ENCODE data around the gene GPC6. TPM values are rescaled to one million over a fixed set of nuclear protein-coding genes. Genes with fewer than 3 reads are reported as not detected.
"Not testable (repeated sequence)": the region's sequence is repeated elsewhere in the genome, so short reads cannot be mapped to it uniquely, and the experiment has no call there.

GPC6 gene
- polyA plus RNA-seq, 1 donor, result 26.7 TPM

DNA sequence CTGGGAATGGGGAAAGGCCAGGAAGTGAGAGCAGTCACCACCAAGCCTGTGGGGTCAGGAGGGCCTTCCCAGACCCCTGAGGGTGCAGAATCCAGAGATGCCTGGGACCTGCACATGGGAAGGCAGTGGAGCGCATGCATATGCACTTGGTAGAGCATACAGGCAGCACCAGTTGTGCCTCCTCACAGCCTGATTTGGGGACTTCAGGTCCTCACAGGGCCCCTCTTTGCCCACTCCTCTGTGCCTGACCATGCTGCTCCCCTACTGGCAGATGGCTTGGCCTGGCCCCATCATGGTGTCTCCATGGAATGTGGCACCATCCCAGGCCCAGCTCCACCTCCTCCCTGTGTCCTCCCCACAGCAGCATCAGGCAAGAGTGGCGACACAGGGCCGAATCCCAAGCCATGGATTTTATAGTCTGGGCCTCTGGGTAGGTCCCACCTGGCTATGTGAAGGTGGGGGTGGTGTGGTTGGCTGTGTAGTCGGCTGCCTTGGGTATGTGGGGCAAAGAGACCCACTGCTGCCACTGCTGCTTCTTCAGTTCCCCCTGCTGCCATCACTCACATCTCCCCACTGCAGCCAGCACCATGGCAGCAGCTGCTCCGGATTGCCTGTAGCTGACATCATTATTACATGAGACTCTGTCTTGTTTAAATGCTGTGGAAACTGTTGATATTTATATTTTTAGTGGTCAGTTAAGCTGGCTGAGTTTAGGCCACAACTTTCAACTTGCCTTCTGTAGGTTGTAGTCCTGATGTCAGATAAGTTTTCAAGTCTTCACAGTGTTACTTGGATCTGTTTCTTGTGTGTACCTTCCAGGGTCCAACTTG, 247.0 kb downstream of the GPC6 start:
- Histone ChIP-seq H3K27me3 (ENCODE audit: control insufficient read depth, insufficient read depth, low read length) (no peaks in the 10 kb centered on the region), H3K4me3 (ENCODE audit: low read length) (no peak overlapping the region), H3K9me3 (ENCODE audit: control insufficient read depth, low read depth, low read length) (peaks cover 14% of the 10 kb centered on the region), H3K36me3 (ENCODE audit: control insufficient read depth, insufficient read depth, low read length) (no peaks in the 10 kb centered on the region), H3K27ac (ENCODE audit: low read length) (no peak overlapping the region), H3K4me1 (ENCODE audit: control insufficient read depth, insufficient read depth, low read length) (no peaks in the 10 kb centered on the region)
- DNase-seq, result no peak
- WGBS (ENCODE audit: insufficient coverage, low lambda C conversion rate), result no CpG with 5 or more reads among the region's 5 CpGs

GRCh38 chr13:93476175-93476574, 249.6 kb downstream of the GPC6 start:
- no peaks in the 10 kb centered on the region for H3K4me1 ChIP-seq (ENCODE audit: control insufficient read depth, insufficient read depth, low read length)
- no peaks in the 10 kb centered on the region for H3K36me3 ChIP-seq (ENCODE audit: control insufficient read depth, insufficient read depth, low read length)
- 71% methylated on average over 1 of the region's 8 CpGs for WGBS (ENCODE audit: insufficient coverage, low lambda C conversion rate)
- no peak overlapping the region for H3K27ac ChIP-seq (ENCODE audit: low read length)
- DNase-seq, result no peak
- no peak overlapping the region for H3K4me3 ChIP-seq (ENCODE audit: low read length)
- H3K27me3 ChIP-seq (ENCODE audit: control insufficient read depth, insufficient read depth, low read length), result no peaks in the 10 kb centered on the region
- peaks cover 14% of the 10 kb centered on the region for H3K9me3 ChIP-seq (ENCODE audit: control insufficient read depth, low read depth, low read length)

- Histone ChIP-seq H3K4me3 (ENCODE audit: low read length) (no peak overlapping the region), H3K9me3 (ENCODE audit: control insufficient read depth, low read depth, low read length) (peaks cover 11% of the 10 kb centered on the region), H3K4me1 (ENCODE audit: control insufficient read depth, insufficient read depth, low read length) (no peaks in the 10 kb centered on the region), H3K27ac (ENCODE audit: low read length) (no peak overlapping the region), H3K27me3 (ENCODE audit: control insufficient read depth, insufficient read depth, low read length) (no peaks in the 10 kb centered on the region), H3K36me3 (ENCODE audit: control insufficient read depth, insufficient read depth, low read length) (no peaks in the 10 kb centered on the region)
- no peak for DNase-seq
These were observed 250.6 kb downstream of the GPC6 start for GRCh38 chr13:93477238-93477637.

GRCh38 chr13:93480553-93481106, 254.0 kb downstream of the GPC6 start:
- no peaks in the 10 kb centered on the region for H3K4me1 ChIP-seq (ENCODE audit: control insufficient read depth, insufficient read depth, low read length)
- no peak overlapping the region for H3K27ac ChIP-seq (ENCODE audit: low read length)
- no peaks in the 10 kb centered on the region for H3K36me3 ChIP-seq (ENCODE audit: control insufficient read depth, insufficient read depth, low read length)
- H3K27me3 ChIP-seq (ENCODE audit: control insufficient read depth, insufficient read depth, low read length), result no peaks in the 10 kb centered on the region
- 94% methylated on average over 2 of the region's 4 CpGs for WGBS (ENCODE audit: insufficient coverage, low lambda C conversion rate)
- H3K4me3 ChIP-seq (ENCODE audit: low read length), result no peak overlapping the region
- H3K9me3 ChIP-seq (ENCODE audit: control insufficient read depth, low read depth, low read length), result no peaks in the 10 kb centered on the region
- no peak for DNase-seq

GRCh38 chr13:93496117-93496516, 269.5 kb downstream of the GPC6 start:
- H3K27me3 ChIP-seq (ENCODE audit: control insufficient read depth, insufficient read depth, low read length); H3K4me3 ChIP-seq (ENCODE audit: low read length); DNase-seq; H3K4me1 ChIP-seq (ENCODE audit: control insufficient read depth, insufficient read depth, low read length); H3K36me3 ChIP-seq (ENCODE audit: control insufficient read depth, insufficient read depth, low read length); H3K27ac ChIP-seq (ENCODE audit: low read length); H3K9me3 ChIP-seq (ENCODE audit: control insufficient read depth, low read depth, low read length): not testable (repeated sequence)
- WGBS (ENCODE audit: insufficient coverage, low lambda C conversion rate), result no CpG with 5 or more reads among the region's 21 CpGs

- Histone ChIP-seq H3K4me1 (ENCODE audit: control insufficient read depth, insufficient read depth, low read length) (no peaks in the 10 kb centered on the region), H3K4me3 (ENCODE audit: low read length) (no peak overlapping the region), H3K27me3 (ENCODE audit: control insufficient read depth, insufficient read depth, low read length) (no peaks in the 10 kb centered on the region), H3K9me3 (ENCODE audit: control insufficient read depth, low read depth, low read length) (no peaks in the 10 kb centered on the region), H3K27ac (ENCODE audit: low read length) (no peak overlapping the region), H3K36me3 (ENCODE audit: control insufficient read depth, insufficient read depth, low read length) (no peaks in the 10 kb centered on the region)
- WGBS (ENCODE audit: insufficient coverage, low lambda C conversion rate), result 86% methylated on average over 5 of the region's 8 CpGs
- DNase-seq, result peak; percentile 5 to 22
These were observed 270.5 kb downstream of the GPC6 start for GRCh38 chr13:93496985-93497673.

GRCh38 chr13:93499991-93500390, 273.4 kb downstream of the GPC6 start:
- H3K4me1 ChIP-seq (ENCODE audit: control insufficient read depth, insufficient read depth, low read length), result no peaks in the 10 kb centered on the region
- H3K9me3 ChIP-seq (ENCODE audit: control insufficient read depth, low read depth, low read length), result no peaks in the 10 kb centered on the region
- H3K27ac ChIP-seq (ENCODE audit: low read length), result no peak overlapping the region
- no peaks in the 10 kb centered on the region for H3K27me3 ChIP-seq (ENCODE audit: control insufficient read depth, insufficient read depth, low read length)
- WGBS (ENCODE audit: insufficient coverage, low lambda C conversion rate), result 40% methylated on average over 1 of the region's 5 CpGs
- H3K36me3 ChIP-seq (ENCODE audit: control insufficient read depth, insufficient read depth, low read length), result no peaks in the 10 kb centered on the region
- DNase-seq, result no peak
- H3K4me3 ChIP-seq (ENCODE audit: low read length), result no peak overlapping the region

GRCh38 chr13:93502071-93502470, 275.5 kb downstream of the GPC6 start:
- Histone ChIP-seq H3K27ac (ENCODE audit: low read length) (no peak overlapping the region), H3K4me3 (ENCODE audit: low read length) (no peak overlapping the region), H3K27me3 (ENCODE audit: control insufficient read depth, insufficient read depth, low read length) (no peaks in the 10 kb centered on the region), H3K4me1 (ENCODE audit: control insufficient read depth, insufficient read depth, low read length) (no peaks in the 10 kb centered on the region), H3K9me3 (ENCODE audit: control insufficient read depth, low read depth, low read length) (no peaks in the 10 kb centered on the region), H3K36me3 (ENCODE audit: control insufficient read depth, insufficient read depth, low read length) (no peaks in the 10 kb centered on the region)
- DNase-seq, result no peak
- WGBS (ENCODE audit: insufficient coverage, low lambda C conversion rate), result 92% methylated on average over 1 of the region's 1 CpG

DNA sequence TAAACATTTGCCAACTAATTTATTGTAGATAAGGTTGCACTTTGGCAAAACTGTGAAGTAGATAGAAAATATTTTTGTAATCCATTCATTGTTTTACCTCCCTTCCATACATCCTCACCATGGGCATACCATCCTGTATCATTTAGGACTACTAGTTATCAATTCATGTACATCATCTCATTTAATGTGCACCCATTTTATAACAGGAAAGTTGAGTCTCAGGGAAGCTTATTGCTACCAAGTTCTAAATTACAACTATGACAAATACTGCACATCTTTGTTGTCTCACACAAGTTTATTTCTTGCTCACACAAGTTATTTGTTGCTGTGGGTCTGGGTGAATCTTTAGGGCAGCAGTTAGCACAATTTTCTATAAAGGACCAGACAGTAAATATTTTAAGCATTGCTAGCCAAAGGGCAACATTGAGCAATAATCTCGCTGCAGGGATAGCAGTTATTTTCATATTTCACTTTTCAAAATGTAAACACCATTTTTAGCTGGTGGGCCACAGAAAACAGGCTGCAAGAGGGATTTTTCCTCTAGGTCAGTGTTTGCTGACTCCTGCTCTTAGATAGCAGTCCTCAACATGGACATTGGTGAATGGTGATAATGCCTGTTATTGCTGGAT, 276.5 kb downstream of the GPC6 start:
- no peak overlapping the region for H3K27ac ChIP-seq (ENCODE audit: low read length)
- H3K27me3 ChIP-seq (ENCODE audit: control insufficient read depth, insufficient read depth, low read length), result no peaks in the 10 kb centered on the region
- no CpG with 5 or more reads among the region's 1 CpG for WGBS (ENCODE audit: insufficient coverage, low lambda C conversion rate)
- no peak for DNase-seq
- no peaks in the 10 kb centered on the region for H3K4me1 ChIP-seq (ENCODE audit: control insufficient read depth, insufficient read depth, low read length)
- no peak overlapping the region for H3K4me3 ChIP-seq (ENCODE audit: low read length)
- H3K9me3 ChIP-seq (ENCODE audit: control insufficient read depth, low read depth, low read length), result no peaks in the 10 kb centered on the region
- H3K36me3 ChIP-seq (ENCODE audit: control insufficient read depth, insufficient read depth, low read length), result no peaks in the 10 kb centered on the region

GRCh38 chr13:93505104-93505952, 278.7 kb downstream of the GPC6 start:
- Histone ChIP-seq H3K9me3 (ENCODE audit: control insufficient read depth, low read depth, low read length) (no peaks in the 10 kb centered on the region), H3K4me1 (ENCODE audit: control insufficient read depth, insufficient read depth, low read length) (no peaks in the 10 kb centered on the region), H3K27me3 (ENCODE audit: control insufficient read depth, insufficient read depth, low read length) (no peaks in the 10 kb centered on the region), H3K27ac (ENCODE audit: low read length) (no peak overlapping the region), H3K36me3 (ENCODE audit: control insufficient read depth, insufficient read depth, low read length) (no peaks in the 10 kb centered on the region), H3K4me3 (ENCODE audit: low read length) (no peak overlapping the region)
- peak; percentile 8 to 16 for DNase-seq
- WGBS (ENCODE audit: insufficient coverage, low lambda C conversion rate), result 75% methylated on average over 1 of the region's 3 CpGs
